ENCODE results near the gene VAV3.

Gene VAV3

DNA sequence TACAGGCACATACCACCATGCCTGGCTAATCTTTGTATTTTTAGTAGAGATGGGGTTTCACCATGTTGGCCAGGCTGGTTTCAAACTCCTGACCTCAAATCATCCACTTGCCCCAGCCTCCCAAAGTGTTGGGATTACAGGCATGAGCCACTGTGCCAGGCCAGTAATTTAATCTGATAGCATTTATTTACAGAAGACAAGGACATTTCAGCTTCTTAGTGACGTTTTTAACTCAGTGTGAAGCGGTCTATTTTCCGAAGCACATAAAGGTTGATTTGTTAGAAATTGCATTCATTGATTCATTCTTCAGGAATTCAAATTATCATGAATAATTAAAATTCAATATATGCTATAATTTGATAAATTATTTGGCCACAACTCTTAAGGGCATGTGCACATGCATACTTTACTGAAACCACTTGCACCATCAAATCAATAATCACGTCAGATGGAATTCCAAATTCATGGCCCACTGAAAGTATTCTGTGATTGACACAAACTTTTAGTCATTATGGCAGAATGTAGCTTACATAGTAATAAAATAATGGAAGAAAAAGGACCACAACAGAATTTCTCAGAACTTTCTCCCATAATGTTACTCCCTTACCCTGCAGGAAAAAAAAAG is 339.5 kb downstream of the VAV3 start:
- DNase-seq, result no peak

GRCh38 chr1:107623431-107623830 is 341.5 kb downstream of the VAV3 start:
- no peak for DNase-seq

GRCh38 chr1:107622966-107623365 is 342.0 kb downstream of the VAV3 start:
- DNase-seq, result no peak

DNA sequence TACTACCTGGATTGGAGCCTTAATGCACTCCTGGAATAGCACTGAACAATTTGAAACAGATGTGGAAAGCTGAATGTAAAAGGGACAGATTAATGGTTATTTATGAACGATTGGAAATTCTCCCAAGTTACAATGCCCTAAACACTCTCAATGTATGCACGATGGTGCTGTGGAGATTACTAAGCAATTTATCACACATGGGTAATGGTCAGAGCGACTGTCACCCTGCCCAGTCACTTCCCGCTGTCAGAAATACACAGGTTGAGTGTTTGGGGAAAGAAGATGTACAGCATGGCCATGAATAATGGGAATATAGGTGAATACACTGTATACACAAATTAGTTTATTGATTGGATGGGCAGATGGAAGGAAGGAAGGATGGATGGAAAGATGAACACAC is 342.4 kb downstream of the VAV3 start:
- DNase-seq, result no peak

- no peak for DNase-seq
Observed at GRCh38 chr1:107620753-107621152, 344.2 kb downstream of the VAV3 start.

- DNase-seq, result no peak
Observed at GRCh38 chr1:107618539-107618938, 346.4 kb downstream of the VAV3 start.

GRCh38 chr1:107617921-107618320 is 347.1 kb downstream of the VAV3 start:
- DNase-seq, result no peak

DNA sequence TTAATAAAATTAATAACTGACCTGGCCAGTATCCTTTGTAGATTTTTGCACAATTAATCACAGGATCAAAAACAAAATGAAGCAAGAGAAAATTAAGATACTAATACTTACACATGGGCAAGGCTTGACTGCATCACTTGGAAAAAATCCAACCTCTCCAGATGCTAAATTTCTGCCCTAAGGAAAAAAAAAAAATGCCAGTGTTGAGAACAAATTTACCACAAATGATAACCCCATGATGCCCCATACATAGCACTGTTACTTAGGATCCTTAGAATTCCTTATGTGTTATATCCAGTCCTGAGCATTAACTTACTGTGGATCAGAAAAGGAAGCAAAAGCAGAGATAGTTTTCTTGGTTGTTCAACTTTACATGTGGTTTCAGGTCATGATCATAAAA is 347.5 kb downstream of the VAV3 start:
- DNase-seq, result no peak

DNA sequence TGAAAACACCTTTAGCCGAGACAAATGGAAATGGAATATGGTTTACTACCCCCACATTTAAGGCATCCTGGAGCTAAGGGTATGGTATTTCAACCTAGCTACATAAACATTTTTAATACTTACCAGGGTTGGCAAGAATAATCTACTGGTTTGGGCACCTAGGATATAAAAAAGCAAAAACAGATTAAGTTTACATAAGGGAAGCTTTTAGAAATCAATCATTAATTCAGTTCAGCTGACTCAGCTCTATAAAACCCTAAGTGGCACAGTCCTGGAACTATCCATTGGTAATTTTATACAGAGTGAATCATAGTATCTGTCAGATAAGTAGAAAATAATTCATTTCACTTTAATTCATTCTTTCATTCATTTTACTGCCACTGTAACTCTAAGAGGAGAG is 355.2 kb downstream of the VAV3 start:
- no peak for DNase-seq

DNA sequence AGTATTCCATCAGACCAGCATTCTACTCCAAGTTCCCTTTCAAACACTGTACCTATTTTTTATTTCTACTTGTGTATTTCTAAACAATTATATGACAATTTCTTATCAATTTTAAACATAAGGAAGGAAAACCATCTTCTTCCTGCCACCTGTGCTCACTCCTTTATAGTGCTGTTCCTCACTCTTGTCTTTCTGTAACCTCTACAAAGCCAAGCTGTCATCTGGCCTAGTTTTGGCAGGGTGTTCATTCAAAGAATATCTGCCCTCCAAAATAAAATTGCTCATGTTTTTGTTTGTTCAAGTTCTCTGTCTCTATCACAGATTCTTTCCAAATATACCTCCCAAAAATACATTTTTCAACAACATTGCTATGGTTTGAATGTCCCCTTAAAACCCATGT is 360.2 kb downstream of the VAV3 start:
- DNase-seq, result no peak

DNA sequence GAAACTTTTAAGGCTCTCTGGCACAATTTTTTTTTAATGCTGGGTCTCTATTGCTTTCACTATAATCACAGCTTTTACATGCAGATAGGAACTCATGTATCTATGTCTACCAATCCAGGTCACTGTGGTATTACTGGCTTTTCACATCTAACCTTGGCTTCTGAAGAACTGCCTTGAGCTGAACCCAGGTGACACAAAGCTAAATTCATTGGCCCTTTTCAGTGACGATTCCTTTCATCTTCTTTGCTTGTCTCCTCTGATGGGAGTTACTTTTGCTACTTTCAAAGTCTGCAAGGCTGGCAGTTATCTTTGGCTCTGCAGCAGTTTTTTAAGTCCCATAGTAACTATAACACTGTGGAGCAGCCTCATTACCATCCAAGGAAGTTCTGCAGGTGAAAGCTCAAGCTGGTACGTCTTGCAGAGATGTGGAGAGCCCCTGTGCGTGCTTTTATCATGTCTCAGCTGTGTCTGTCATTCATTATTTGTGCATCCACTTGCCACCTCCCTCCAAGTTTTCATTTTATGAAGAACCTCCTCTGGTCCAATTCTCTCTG is 364.3 kb downstream of the VAV3 start:
- no peak for DNase-seq

- no peak for DNase-seq
Observed at GRCh38 chr1:107599220-107599619, 365.8 kb downstream of the VAV3 start.

DNA sequence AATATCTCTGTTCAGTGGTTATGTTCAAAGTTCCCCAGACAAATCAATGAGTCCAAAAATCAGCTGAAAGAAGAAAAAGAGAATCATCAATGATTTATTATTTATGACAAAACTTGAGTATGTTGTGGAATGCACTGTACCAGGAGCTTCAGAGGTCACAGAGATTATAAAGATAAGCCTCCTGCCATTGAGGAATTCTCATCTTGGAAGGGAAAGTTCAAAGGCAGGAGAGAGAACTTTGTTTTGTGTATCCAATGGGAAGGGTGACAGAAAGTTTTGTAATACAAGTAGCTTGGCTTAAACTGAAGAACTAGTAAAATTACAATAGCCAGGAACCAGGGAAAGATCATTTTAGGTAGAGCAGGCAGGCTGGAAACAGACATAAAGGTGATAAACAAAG is 367.7 kb downstream of the VAV3 start:
- DNase-seq, result no peak

DNA sequence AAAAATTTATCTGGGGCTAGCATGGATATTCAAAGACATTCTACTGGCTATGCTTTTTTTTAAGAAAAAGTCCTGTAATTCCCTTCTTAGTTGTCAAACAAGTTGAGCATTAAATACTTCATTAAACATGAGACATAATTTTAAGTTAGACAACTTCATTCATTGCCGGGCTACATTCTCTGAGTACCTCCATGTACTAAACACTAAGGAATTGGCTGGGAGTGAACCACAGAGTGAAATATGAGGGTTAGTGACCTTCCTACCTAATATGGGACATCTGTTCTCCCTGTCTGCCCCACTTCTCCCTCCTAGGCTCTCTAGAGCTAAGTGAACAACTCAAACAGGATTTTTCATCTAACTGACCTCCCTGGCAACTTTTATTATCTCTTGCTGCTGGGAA is 370.4 kb downstream of the VAV3 start:
- no peak for DNase-seq

DNA sequence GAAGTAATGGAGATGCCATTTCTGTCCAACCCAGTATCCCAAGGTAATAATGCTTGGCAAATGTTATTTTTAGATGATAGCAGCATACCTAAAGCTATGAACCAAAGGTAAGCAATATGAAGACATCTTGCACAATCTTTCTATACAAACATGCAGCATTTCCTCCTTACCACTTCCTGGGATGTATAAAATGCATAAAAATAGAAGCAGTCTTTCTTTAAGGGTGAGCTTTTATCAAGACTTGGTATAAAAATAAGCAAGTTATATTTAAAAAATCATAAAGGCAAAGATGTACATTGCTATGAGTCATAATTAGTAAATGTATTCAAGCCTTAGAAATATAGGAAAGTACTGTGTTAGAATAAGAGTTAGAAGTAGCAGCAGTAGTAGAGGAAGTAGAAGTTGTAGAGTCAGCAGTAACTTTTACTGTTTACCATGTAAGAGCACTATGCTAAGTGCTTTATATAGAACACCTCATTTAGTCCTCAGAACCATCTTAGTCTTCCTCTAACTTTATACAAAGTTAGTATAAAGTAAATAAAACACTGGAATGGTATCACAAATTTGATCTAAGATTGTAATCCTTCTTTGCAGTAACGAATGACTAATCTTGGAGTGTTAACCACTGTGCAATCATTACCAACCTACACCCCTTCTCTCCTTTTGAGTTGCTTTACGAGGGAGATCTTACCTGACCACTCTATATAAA is 371.3 kb downstream of the VAV3 start:
- DNase-seq, result no peak

DNA sequence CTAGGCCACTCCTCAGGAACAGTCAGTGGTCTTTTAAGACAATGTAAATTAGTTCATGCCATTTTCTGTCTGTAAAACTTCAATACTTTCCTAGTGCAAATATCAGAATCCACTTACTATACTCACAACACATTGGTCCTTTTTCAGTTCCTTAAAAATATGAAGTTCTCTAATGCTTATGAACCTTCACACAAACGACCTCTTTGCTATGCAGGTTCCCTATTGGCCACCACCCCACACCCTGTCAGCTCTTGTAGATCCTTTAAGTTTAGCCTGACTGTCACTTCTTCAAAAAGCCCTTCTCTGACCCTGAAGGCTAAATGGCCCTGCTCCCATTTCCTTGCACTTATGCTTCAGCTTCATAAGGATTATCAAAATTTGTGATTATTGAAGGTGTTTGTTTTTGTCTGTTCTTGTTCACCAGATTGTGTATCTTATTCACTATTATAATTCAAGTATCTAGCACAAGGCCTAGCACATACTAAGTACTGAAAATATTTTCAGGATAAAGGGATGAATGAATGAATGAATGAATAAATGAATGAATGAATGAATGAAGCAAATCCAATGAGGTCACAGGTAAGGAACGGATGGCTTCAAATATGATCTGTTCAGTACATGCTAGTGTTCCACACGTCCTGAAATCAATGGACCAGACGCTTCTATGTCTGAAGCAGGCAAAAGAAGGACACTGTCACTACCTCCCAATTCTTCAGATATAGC is 373.9 kb downstream of the VAV3 start:
- no peak for DNase-seq

DNA sequence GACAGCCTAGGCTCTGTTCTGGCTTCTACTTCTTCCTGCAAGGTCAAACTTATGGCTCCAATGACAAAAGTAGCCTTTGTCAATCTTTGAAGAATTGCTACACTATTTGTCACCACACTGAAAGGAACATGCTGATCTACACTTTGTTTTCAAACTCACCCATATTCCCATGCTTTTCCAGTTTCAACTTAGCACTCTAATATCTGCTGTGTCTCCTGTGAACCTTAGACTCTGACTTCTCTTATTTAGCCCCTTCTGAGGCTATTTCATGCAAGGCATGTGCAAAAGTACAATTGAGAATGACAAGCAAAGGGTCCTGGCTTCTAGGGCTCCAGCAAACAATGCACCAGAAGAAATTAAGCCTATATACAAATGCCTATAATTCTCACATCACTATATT is 374.9 kb downstream of the VAV3 start:
- DNase-seq, result no peak

GRCh38 chr1:107588321-107588720 is 376.7 kb downstream of the VAV3 start:
- DNase-seq, result no peak

DNA sequence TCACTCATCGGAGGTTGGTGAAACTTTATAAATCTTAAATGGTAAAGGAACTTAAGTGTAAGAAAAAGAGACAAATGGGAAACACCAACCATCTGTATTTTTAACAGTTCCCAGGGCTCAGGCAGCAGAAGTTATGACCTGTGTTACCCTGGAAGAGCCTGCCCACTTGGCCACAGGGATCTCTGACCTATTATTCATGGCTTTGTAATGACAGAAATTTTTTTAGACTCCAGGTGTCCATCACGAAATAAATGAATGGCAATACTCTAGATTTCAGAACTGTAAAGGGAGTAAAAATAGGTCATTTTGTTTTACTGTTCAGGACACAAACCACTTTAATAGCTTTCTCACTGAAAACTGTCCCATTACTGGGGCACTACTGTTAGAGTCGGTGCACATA is 389.8 kb downstream of the VAV3 start:
- no peak for DNase-seq

- no peak for DNase-seq
Observed at GRCh38 chr1:107574044-107574443, 390.9 kb downstream of the VAV3 start.

GRCh38 chr1:107572674-107573211 is 392.2 kb downstream of the VAV3 start:
- no peak for DNase-seq

DNA sequence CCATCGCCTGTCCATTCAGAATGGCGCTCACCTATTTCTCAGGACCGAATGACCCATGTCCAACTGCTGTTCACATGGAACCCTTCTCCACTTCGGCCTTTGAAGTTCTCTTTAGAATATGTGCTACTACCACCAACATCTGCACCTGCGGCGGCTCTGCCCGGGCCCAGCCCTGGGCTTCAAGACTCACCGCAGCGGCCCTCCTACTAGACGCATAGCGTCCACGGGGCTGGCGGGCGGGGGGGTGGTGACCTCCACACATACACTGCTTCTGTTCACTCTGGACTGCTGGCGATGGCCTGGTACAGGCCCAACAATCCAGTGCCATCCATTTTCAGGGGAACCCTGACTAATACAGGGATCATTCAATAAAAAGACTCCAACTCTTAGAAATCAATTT is 394.2 kb downstream of the VAV3 start:
- DNase-seq, result no peak

- no peak for DNase-seq
Observed at GRCh38 chr1:107563441-107563840, 401.5 kb downstream of the VAV3 start.

GRCh38 chr1:107559881-107560280 is 405.1 kb downstream of the VAV3 start:
- no peak for DNase-seq

Measured in activated naive CD4-positive, alpha-beta T cell (primary cell).